GM19239 (cell line): ENCODE results near the gene CCDC57.
A peak's percentile ranks its signal among the peaks of the same experiment; 100 is the strongest.
"Not testable (repeated sequence)": the region's sequence is repeated elsewhere in the genome, so short reads cannot be mapped to it uniquely, and the experiment has no call there.

Experiments
- DNase-seq: peaks from one replicate; pipeline ENCODE4 v3.0.0; 2011; ENCODE audit warnings: low spot score; ENCODE audit not compliant: insufficient read length
- FAIRE-seq: peaks from 2 replicates; lab custom pipeline; 2011; peaks lifted over from hg19 to GRCh38; lab: Jason Lieb, UNC

Gene CCDC57

DNA sequence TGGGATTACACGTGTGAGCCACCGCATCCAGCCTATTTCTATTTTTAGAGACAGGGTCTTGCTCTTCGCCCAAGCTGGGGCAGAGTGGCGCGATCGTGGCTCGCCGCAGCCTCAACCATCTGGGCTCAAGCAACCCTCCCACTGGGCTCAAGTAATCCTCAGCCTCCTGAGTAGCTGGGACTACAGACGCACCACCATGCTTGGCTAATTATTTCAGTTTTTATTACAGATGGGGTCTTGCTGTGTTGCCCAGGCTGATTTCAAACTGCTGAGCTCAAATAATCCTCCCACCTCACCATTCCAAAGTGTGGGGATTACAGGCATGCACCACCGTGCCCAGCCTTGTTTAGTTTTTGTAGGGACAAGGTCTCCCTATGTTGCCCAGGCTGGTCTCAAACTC is 53.8 kb downstream of the CCDC57 start:
- FAIRE-seq = no peak

DNA sequence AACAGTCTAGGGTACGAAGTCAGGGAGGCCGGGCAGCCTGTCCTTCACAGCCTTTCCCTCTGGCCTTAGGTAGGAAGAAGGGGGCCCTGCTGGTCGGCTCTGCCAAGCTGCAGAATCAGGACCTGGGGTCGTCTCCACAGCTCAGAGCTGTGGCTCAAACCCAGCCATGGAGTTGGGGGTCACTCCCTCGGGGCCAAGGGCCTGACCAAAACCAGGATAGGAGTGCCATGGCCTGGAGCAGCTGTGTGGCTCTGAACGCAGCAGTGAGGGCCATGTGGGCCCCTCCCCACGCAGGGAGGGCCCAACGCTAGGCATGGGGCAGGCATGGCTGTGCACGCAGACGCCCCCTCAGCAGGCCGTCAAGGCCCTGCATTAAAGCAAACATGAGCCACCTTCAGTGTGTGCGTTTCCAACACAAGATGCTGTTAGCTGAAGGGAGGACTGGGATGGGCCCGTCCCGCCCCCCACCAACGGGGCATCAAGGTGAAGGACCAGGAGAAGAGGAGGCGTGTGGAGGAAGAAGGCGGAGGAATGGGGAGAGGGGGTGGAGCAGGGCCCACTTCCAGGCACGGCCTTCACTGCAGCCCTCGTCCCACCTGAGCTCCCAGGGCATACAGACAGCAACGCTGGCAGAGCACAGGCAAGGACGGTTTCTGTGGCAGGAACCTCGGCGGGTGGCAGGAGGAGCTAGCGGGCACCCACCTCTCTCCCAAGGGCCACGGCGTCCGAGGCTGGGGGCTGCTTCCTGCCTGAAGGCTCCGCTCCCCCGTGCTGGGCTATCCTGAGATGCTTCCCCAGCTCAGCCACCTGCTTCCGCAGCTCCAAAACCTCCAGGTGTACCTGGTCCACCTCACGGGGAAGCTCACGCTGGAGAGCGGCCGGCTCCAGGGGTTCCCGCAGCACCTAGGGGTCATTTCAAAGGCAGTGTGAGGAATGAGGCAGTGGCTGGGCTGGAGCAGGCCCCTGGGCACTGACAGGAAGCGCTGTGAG is 55.3 kb downstream of the CCDC57 start:
- DNase-seq = no peak
- no peak for FAIRE-seq

More for the DNA sequence above, 53.8 kb downstream of the CCDC57 start:
- no peak for DNase-seq

DNA sequence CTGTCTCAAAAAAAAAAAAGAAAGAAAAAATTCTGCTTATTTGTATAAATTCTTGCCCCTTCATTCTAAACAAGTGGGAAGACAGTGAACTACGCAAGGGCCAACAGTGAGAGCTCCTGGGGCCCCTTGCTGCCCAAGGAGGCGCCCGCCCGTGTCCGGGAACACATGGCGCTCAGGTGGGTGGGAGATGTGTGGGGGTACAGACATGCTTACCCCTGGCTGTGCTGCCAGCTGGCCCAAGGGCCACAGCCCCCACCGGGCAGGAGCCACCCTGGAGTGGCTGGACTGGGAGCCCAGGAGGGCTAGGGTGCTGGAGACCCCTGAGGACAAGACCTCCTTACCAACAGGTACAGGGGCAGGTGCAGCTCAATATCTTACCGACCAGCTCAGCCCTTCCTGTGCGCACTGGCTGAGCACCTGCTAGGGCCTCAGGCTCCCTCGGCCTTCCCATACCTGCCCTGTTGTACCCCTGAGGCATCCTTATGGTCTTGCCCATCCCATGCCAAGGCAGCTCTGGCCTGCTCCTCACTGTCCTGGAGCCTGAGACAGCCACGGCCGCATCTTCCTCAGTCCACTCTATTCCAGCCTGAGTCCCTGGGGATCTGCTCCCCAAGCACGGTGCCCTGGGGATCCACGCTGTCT is 56.2 kb downstream of the CCDC57 start:
- FAIRE-seq (no peak), DNase-seq (no peak)

DNA sequence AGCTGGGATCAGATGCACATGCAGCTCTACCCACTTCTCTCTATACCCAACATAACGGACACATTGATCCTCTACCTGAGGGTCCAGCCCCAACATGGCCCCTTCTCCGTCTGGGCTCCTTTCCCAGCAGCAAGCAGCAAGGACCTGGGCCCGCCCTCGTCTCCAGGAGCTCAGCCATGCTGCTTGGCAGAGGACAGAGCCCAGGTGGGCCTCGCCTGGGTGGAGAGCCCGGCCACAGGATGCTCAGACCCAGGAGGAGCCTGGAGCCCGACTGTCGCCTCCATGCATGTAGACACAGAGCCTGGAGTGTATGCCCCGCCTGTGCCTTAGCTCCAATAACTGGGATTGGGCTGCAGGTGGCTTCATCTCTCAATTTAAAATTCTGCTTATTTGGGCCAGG is 57.0 kb downstream of the CCDC57 start:
- DNase-seq (no peak), FAIRE-seq (no peak)

DNA sequence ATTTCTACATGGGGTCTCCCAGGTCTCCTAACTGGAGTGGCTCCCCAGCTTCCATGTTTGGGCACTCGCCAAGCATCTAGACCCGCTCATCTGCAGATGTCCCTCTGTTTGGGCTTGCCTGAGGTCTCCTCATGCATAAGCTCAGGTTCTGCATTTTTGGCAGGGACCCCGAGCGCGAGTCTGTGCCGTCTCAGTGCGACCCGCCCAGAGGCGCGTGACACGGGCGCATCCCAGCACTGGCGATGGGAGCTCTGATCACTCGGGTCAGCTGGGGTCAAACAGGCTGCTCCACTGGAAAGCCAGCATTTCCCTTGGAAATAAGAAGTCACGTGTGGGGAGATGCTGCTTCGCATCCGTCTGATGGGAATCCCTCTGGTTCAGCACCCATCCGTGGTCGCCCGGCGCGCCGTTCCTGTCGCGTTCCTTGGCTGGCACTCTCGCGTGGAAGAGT is 57.7 kb downstream of the CCDC57 start:
- DNase-seq = no peak
- FAIRE-seq = no peak

DNA sequence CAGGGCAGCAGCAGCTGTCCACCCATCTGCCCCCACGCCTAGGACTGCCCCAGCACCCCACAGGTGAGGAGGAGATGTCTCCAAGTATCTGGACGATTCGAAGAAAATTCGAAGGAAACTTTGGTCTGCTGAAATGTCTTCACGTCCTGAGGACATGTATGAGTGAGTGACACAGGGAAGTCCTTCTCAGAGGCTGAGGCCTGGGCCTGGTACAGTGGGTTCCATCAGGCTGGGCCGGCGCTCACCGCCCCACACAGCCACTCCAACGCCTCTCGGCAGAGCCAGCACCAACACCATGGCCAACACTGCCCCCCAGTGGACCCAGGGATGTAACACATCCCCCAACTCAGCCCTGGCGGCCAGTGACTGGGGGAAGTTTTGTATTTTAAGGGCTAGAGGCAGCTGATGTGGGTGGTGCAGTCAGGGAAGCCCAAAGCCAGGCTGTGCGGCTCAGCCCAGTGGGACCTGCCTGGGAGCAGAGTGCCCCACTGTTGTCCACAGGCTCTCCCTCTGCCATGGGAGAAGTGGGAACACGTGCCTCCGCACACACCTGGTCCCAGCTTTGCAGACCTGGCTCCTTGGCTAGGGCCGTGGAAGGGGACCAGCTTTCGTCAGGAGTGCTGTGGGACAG is 58.8 kb downstream of the CCDC57 start:
- FAIRE-seq (peak; percentile 91), DNase-seq (peak; percentile 90)

DNA sequence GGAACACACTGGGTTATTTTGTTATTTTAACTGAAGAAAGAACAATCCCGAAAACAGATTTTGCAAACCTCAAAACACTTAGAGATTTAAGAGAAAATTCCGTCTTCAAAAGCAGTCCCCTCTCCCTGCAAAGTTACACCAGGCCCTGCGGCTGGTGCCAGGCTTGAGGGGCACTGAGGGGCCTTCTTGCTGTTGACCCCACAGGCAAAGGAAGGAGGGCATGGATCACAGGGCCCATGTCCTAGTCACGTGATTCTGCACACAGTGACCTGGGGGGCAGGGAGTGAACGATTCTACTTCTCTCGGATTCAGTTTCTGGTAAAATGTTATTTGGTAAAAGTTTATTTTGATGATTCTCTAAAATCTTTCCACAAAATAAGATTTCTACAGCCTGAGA is 59.3 kb downstream of the CCDC57 start:
- no peak for DNase-seq
- FAIRE-seq = no peak

DNA sequence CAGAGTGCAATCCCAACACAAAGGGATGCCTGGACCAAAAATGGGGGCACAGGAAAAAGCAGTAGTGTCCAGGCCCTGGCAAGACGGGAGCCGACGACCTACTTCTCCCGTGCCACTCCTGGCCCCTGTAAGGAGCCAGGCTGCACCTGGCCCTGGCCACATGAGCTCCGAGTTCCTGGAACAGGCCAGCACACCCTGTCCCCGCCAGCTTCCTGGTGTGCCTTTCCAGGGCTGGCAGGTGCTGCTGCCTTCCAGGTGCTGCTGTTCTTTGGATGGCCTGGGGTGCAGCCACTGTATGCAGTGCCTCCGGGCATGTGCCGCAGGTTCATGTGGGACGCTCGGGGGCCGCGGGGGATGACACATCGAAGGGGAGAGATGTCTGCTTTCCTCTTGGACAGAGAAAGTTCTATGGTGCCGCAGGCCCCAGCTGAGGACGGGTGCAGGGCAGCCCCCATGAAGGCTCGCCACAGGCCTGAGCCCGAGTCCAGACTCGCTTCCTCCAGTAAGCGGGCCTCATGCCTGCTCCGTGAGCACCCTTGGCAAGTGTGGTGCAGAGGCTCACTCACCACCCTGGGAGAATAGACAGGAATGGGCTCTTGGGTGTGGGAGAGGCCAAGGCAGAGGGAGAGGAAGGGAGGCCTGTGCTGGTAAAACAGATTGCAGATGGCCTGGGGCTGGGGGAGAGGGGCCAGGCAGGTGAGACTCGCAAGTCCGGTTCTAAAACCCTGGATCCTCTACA is 59.9 kb downstream of the CCDC57 start:
- FAIRE-seq = no peak
- DNase-seq = no peak

DNA sequence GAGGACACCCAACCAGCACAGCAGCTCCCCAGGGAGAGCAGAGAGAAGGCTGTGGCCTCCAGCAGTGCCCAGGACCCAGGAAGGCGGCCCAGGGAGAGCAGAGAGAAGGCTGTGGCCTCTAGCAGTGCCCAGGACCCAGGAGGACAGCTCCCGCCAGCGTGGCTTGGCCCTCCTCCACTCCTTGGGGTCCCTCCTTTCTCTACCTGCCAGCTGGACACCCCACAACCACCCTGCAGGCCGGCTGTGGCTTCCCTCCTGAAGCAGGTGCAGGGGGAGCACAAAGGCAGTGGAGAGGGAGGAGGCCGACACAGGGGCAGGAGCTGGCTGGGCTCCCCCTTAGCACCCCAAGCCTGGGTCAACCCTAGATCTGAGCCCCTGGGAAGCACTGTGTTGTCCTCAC is 60.5 kb downstream of the CCDC57 start:
- DNase-seq = no peak
- FAIRE-seq = no peak

DNA sequence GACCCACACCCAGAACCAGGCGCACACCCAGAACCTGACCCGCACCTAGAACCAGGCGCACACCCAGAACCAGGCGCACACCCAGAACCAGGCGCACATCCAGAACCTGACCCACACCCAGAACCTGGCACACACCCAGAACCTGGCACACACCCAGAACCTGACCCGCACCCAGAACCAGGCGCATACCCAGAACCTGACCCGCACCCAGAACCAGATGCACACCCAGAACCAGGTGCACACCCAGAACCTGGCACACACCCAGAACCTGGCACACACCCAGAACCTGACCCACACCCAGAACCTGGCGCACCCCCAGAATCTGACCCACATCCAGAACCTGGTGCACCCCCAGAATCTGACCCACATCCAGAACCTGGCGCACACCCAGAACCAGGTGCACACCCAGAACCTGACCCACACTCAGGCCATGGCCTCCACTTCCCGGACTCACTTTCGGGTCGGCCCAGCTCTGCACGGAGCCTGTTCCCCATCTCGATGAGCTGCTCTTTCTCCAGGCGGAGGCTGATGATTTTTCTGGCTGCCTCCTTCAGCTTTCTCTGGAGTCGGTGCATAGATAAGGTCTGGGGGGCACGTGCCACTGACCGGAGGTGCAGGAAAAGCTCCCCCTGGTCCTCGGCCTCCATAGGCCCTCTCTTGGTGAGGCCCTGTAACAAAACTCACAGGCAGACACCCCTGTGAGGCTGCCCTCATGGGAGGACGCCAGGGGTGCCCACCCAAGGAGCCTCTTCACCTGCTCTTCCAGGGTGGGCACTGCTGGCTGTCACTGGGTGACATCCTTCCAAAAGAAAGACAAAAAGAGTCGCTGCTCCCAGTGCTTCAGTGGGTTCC is 61.3 kb downstream of the CCDC57 start:
- FAIRE-seq (no peak), DNase-seq (no peak)

DNA sequence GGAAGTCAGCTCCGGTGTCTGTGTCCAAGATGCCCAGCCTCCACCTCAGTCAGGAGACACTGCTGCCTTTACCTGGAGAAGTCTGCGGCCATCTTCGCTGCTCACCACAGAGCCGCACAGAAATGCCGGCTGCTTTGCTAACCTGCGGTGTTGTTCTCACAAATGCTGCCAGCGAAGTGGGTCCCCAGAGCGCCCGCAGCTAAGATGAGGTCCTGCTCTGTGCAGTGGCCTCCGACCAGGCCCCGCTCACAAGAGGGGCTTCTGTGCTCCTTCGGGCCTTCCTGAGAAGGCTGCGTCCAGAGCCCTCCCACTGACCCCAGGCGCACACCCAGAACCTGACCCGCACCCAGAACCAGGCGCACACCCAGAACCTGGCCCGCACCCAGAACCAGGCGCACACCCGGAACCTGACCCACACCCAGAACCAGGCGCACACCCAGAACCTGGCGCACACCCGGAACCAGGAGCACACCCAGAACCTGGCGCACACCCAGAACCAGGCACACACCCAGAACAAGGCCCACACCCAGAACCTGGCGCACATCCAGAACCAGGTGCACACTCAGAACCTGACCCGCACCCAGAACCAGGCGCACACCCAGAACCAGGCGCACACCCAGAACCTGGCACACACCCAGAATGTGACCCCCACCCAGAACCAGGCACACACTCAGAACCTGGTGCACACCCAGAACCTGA is 63.1 kb downstream of the CCDC57 start:
- FAIRE-seq = no peak
- DNase-seq = no peak

DNA sequence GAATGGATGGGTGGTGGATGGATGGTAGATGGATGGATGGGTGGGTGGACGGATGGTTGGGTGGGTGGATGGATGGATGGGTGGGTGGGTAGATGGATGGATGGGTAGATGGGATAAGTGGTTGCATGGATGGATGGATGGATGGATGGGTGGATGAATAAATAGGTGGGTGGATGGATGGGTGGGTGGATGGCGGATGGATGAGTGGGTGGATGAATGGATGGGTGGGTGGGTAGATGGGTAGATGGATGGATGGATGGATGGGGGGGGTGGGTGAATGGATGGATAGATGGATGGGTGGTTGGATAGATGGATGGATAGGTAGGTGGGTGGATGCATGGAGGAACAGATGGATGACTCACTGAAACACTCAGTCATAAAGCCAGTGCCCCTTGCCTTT is 63.6 kb downstream of the CCDC57 start:
- DNase-seq = no peak
- FAIRE-seq = no peak

DNA sequence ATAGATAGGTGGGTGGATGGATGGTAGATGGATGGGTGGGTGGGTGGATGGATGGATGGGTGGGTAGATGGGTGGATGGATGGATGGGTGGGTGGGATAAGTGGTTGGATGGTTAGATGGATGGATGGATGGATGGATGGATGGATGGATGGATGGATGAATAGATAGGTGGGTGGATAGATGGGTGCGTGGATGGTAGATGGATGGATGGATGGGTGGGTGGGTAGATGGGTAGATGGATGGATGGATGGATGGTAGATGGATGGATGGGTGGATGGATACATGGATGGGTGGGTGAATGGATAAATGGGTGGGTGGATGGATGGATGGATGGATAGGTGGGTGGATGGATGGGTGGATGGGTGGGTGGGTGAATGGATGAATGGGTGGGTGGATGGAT is 64.6 kb downstream of the CCDC57 start:
- no peak for FAIRE-seq
- no peak for DNase-seq

DNA sequence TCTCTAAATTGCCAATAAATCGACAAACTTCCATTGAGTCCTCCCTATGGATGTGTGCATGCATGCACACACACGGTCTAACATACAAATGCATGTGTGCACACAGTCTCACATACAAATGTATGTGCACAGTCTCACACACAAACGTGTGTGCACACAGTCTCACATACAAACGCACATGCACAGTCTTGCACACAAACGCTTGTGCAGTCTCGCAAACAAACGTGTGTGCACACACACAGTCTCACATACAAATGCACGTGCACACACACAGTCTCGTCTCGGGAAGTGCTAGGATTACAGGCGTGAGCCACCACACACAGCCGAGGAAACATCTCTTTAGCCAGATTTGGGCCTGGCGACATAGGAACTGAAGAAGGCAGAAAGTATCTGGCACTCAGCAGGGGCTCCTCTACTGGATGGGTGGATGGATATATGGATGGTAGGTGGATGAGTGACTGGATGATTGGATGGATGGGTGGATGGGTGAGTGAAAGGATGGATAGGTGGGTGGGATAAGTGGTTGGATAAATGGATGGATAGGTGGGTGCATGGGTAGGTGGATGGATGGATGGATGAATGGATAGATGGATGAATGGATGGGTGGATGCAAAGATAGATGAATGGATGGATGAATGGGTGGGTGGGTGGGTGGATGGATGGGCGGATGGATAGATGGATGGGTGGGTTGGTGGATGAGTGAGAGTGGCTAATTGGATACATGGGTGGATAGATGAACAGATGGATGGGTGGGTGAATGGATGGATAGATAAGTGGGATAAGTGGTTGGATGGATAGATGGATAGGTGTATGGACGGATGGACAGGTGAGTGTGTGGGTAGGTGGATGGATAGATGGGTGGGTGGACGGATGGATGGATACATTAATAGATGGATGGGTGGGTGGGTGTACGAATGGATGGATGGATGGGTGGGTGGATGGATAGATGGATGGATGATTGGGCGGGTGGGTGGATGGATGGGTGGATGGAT is 65.7 kb downstream of the CCDC57 start:
- no peak for FAIRE-seq
- no peak for DNase-seq

DNA sequence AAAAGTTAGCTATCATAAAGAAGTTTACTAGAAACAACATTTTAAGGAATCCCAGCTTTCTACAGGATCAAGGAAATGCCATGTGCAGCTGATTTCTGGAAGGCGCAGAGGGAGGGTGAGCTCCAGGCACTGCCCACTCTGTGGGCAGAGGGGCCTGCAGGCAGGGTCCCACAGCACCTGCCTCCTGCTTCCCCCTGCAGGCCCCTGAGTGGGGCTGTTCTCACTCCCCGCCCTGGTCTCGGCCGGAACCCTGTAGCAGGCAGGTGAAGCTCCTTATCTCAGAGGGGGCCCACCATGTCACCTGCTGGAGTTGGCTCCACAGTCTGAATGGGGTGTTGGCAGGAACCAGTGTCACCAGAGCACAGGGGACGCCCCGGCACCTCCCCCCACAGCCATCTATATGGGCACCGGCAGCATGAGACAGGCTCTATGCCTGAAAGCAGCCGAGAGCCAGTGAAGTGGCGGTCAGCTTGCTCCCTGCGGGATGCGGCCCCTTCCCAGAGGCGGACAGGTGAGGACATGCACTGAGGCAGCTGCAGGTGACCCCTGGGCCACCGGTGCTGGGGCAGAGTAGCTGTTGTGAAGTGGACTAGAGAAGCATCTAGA is 67.0 kb downstream of the CCDC57 start:
- DNase-seq = no peak
- FAIRE-seq = no peak

DNA sequence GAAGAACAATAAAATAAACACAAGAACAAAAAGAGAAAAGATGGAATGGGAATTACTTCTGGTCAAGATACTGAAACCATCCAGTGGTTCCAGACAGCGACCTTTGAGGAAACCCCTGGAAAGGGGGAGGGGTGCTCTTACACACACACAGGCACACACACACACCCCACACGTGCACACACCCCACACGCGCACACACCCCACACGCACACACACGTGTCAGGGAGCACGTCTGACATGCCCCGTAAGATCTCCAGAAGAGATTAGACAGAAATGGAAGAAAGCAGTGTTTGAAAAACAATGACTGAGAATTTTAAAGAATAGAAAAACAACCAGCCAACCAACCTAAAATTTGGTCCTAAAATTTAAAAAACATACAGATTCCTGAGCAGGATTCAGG is 69.3 kb downstream of the CCDC57 start:
- DNase-seq (no peak), FAIRE-seq (no peak)

DNA sequence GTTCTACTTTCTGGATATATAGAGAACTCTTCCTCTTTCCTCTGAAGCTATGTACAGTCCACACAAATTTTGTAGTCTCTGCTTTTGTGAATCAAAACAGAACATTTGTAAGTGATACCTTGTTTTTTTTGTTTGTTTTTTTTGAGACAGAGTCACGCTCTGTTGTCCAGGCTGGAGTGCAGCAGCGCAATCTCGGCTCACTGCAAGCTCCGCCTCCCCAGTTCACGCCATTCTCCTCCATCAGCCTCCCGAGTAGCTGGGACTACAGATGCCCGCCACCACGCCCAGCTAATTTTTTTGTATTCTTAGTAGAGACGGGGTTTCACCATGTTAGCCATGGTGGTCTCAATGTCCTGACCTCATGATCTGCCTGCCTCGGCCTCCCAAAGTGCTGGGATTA is 72.7 kb downstream of the CCDC57 start:
- not testable (repeated sequence) for DNase-seq, FAIRE-seq
